CD4-positive, alpha-beta memory T cell (primary cell): ENCODE measurements around the gene NDUFAF5. TPM values are rescaled to one million over a fixed set of nuclear protein-coding genes. Genes with fewer than 3 reads are reported as not detected.

Source experiments
- CTCF ChIA-PET: fragments of 350-600 bp; sonication (Branson Sonifier 250); formaldehyde crosslinking; loops from one replicate; lab custom pipeline; 2021; ENCODE audit warnings: inconsistent platforms; ENCODE audit not compliant: partially characterized antibody; lab: Charles Lee
- POLR2A ChIA-PET: fragments of 350-600 bp; sonication (Branson Sonifier 250); formaldehyde crosslinking; loops from one replicate; lab custom pipeline; 2021; ENCODE audit not compliant: partially characterized antibody; lab: Charles Lee
- DNase-seq, 5 donors: peaks; one replicate each; pipeline versions ENCODE4 v3.0.0 to v3.0.0-alpha.2; 2020 to 2022; ENCODE audit warnings: mixed read lengths in 1 of 5
- H3K27ac ChIP-seq: one replicate; pipeline ENCODE4 v1.7.0; 2013; ENCODE audit warnings: low read depth, low read length
- H3K27me3 ChIP-seq: 2 replicates; pipeline ENCODE4 v1.7.0; 2013; ENCODE audit warnings: mild to moderate bottlenecking, low read length, moderate library complexity; ENCODE audit not compliant: insufficient read depth
- H3K36me3 ChIP-seq: 2 replicates; pipeline ENCODE4 v1.7.0; 2013; ENCODE audit warnings: mild to moderate bottlenecking, low read length, moderate library complexity; ENCODE audit not compliant: insufficient read depth
- H3K4me1 ChIP-seq: 2 replicates; pipeline ENCODE4 v1.7.0; 2013; ENCODE audit warnings: mild to moderate bottlenecking, low read length, moderate library complexity; ENCODE audit not compliant: insufficient read depth
- H3K4me3 ChIP-seq, 2 donors: one replicate each; pipeline ENCODE4 v1.7.0; 2013; ENCODE audit warnings: low read length in 2 of 2, mild to moderate bottlenecking in 1 of 2
- H3K9me3 ChIP-seq, 2 donors: one replicate each; pipeline ENCODE4 v1.7.0; 2013; ENCODE audit warnings: low read length in 2 of 2, control low read depth in 1 of 2; ENCODE audit not compliant: control insufficient read depth in 1 of 2
- H3K27ac Mint-ChIP-seq, 7 donors: one replicate each; pipeline ENCODE4 v1.8.0; 2020 to 2021; ENCODE audit warnings: mixed read lengths in 7 of 7, mild to moderate bottlenecking in 6 of 7, inconsistent platforms in 3 of 7, moderate library complexity in 3 of 7
- H3K27me3 Mint-ChIP-seq, 2 donors: one replicate each; pipeline ENCODE4 v1.8.0; 2020 to 2021; ENCODE audit warnings: mixed read lengths in 2 of 2
- H3K36me3 Mint-ChIP-seq, 2 donors: one replicate each; pipeline ENCODE4 v1.8.0; 2020 to 2021; ENCODE audit warnings: mixed read lengths in 2 of 2, inconsistent platforms in 1 of 2, mild to moderate bottlenecking in 1 of 2
- H3K4me1 Mint-ChIP-seq, 4 donors: one replicate each; pipeline ENCODE4 v1.8.0; 2020 to 2021; ENCODE audit warnings: mixed read lengths in 4 of 4, mild to moderate bottlenecking in 1 of 4
- H3K4me3 Mint-ChIP-seq, 8 donors: one replicate each; pipeline ENCODE4 v1.8.0; 2020 to 2021; ENCODE audit warnings: mixed read lengths in 8 of 8, mild to moderate bottlenecking in 7 of 8, moderate library complexity in 6 of 8, inconsistent platforms in 3 of 8
- H3K9me3 Mint-ChIP-seq, 8 donors: one replicate each; pipeline ENCODE4 v1.8.0; 2020 to 2021; ENCODE audit warnings: mixed read lengths in 8 of 8, mild to moderate bottlenecking in 5 of 8, inconsistent platforms in 3 of 8, moderate library complexity in 1 of 8
- intact Hi-C: fragments of 100-400 bp; cut with micrococcal nuclease; formaldehyde crosslinking; loops from one replicate; pipeline ENCODE4 v1.15.1; 2023
- polyA plus RNA-seq, 2 donors: library from polyadenylated mRNA; unstranded; fragments of 300-500 nt; fragmentation: Illumina TruSeq; gene quantifications; one replicate each; pipeline ENCODE4 v1.2.3, GENCODE V29; 2021
- total RNA-seq, 2 experiments: library from RNA; stranded (reverse); gene quantifications; one replicate each; pipeline ENCODE4 v1.2.3, GENCODE V29; 2021

The NDUFAF5 gene
- total and polyA plus RNA-seq, 4 experiments from 2014 or later = 4.0 to 26.8 (median 16.6) TPM

DNA sequence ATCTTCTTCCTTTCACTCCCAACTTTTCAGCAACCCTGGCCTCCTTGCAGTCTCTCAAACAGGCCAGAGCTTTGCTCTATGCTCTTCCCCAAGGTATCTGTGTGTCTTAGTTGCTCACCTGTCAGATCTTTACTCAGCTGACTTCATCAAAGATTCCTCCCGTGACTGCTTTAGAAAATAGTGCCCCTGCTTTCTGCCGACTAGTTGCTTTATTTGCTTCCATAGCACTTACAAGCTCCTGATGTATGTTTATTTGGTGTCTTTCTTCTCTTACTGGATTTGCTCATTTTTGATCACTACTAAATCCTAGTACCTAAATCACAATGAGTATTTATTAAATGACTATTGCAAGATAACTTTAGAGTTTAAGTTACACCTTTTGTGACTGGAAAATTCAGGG, 5.9 kb downstream of the NDUFAF5 start:
- Mint-ChIP-seq H3K36me3 (peaks cover 36 to 69% of the 10 kb centered on the region in 2 donors), H3K9me3 (no peaks in the 10 kb centered on the region), H3K27ac (peak overlapping the region in 3 of 7 donors; percentile 2 to 48 (median 32)), H3K27me3 (no peaks in the 10 kb centered on the region), H3K4me1 (peaks cover 23 to 36% (median 24%) of the 10 kb centered on the region in 4 donors), H3K4me3 (no peak overlapping the region)
- intact Hi-C loops = no loop called here
- Histone ChIP-seq H3K27me3 (no peaks in the 10 kb centered on the region), H3K36me3 (peaks cover 37% of the 10 kb centered on the region), H3K9me3 (no peaks in the 10 kb centered on the region), H3K4me1 (peaks cover 18% of the 10 kb centered on the region), H3K4me3 (no peak overlapping the region), H3K27ac (no peak overlapping the region)
- ChIA-PET POLR2A (no interaction called here), CTCF (interaction anchor here (1.5 kb wide), 1 partner anchor 19 kb away, joined by 8 read pairs; no protein-coding TSS in a partner anchor)
- no peak for DNase-seq

DNA sequence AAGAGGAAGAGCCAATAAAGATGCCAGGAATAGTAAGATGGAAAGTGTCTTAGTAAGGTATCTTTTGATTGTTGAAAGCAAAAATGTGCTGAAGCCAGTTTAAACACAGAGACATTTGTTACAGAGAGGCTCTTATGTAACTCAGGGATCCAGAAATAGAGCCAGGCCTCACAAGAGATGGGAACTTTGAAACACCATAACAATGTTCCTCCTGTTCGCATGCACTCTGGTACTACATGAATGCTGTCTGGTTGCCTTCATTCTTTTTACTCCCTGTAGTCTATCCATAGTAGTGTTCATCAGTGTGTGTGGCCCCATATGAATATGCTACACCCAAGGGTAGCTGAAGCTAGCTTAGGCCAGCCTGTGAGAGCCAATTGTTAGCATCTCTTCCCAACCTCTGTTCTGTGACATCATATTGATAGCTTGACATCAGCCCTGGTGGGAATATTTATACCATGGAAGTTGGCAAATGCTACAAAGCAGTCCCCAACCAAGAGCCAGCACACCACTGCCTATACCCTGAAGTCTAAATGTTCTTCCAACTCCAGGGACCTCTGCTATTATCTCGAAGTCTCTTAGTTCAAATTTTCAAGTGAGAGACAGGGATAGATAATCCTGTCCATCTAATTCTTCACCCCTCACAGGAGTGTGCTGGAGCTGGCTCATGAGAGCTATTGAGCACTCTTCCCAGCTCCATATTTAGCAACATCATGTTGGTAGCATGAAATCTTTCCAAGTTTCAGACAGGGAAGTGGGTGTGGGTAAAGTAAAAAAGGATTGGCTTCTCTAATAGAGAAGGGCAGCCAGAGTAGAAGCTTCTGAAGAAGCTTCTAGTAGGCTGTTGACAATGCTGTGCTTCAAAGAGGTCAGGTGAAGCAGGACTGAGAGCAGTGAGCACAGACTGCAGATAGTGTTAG, 7.0 kb downstream of the NDUFAF5 start:
- intact Hi-C loops = no loop called here

DNA sequence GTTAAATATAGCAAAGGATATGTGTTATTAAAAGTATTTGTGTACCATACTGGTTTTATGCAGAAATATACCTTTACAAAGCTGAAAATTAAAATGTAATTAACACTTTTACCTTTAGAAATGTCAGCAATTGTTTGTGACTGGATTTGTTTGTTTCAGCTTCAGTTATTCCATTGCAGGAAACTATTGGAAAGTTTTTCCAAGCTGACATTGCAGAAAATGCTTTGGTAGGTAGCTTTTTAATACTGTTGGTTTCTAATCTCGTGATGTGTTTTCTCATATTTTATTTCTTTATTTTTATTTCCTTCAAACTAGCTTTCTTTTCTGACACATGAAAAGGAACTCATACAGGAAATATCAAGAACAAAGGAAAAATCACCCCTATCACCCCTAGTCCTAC, 8.2 kb downstream of the NDUFAF5 start:
- H3K9me3 ChIP-seq = no peaks in the 10 kb centered on the region
- peaks cover 4 to 19% (median 9%) of the 10 kb centered on the region in 4 donors for H3K4me1 Mint-ChIP-seq
- no peak for DNase-seq
- no peak overlapping the region for H3K27ac Mint-ChIP-seq
- H3K27me3 ChIP-seq = no peaks in the 10 kb centered on the region
- H3K36me3 ChIP-seq = peaks cover 56% of the 10 kb centered on the region
- H3K27me3 Mint-ChIP-seq = no peaks in the 10 kb centered on the region
- no peak overlapping the region for H3K4me3 ChIP-seq
- H3K4me1 ChIP-seq = no peaks in the 10 kb centered on the region
- no peaks in the 10 kb centered on the region for H3K9me3 Mint-ChIP-seq
- intact Hi-C loops = no loop called here
- CTCF ChIA-PET = interaction anchor here (1.6 to 2.1 kb wide), 3 partner anchors 17 to 26 kb away, joined by 4 to 8 read pairs (median 7); no protein-coding TSS in a partner anchor
- no peak overlapping the region for H3K27ac ChIP-seq
- POLR2A ChIA-PET = no interaction called here
- no peak overlapping the region for H3K4me3 Mint-ChIP-seq
- H3K36me3 Mint-ChIP-seq = peaks cover 48 to 81% of the 10 kb centered on the region in 2 donors

More for the DNA sequence above, 7.0 kb downstream of the NDUFAF5 start:
- CTCF ChIA-PET = interaction anchor here (1.0 to 1.7 kb wide), 3 partner anchors 16 to 28 kb away, joined by 3 to 8 read pairs (median 4); no protein-coding TSS in a partner anchor
- no peaks in the 10 kb centered on the region for H3K27me3 Mint-ChIP-seq
- Histone ChIP-seq H3K27me3 (no peaks in the 10 kb centered on the region), H3K4me3 (no peak overlapping the region), H3K4me1 (peaks cover 7% of the 10 kb centered on the region), H3K9me3 (no peaks in the 10 kb centered on the region), H3K36me3 (peaks cover 47% of the 10 kb centered on the region), H3K27ac (no peak overlapping the region)
- DNase-seq = no peak
- POLR2A ChIA-PET = no interaction called here
- no peaks in the 10 kb centered on the region for H3K9me3 Mint-ChIP-seq
- H3K27ac Mint-ChIP-seq = peak overlapping the region in 4 of 7 donors; percentile 9 to 88 (median 80)
- peaks cover 12 to 25% (median 13%) of the 10 kb centered on the region in 4 donors for H3K4me1 Mint-ChIP-seq
- H3K36me3 Mint-ChIP-seq = peaks cover 44 to 77% of the 10 kb centered on the region in 2 donors
- no peak overlapping the region for H3K4me3 Mint-ChIP-seq

DNA sequence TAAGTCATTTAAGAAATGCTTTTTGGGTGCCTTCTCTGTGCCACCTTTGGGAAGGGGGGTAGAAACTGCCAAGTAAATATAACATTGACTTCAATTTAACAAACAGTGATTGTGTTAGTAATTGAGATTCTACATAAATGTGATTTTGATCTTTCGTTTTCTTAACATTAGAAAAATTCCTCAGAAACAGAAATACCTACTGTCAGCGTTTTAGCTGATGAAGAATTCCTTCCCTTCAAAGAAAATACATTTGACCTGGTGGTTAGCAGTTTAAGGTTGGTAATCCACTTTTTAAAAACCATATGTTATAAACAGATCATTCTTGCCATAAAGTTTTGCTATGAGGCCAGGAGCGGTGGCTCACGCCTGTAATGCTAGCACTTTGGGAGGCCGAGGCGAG, 9.8 kb downstream of the NDUFAF5 start:
- H3K36me3 Mint-ChIP-seq = peaks cover 52 to 90% of the 10 kb centered on the region in 2 donors
- peaks cover 5 to 19% (median 9%) of the 10 kb centered on the region in 4 donors for H3K4me1 Mint-ChIP-seq
- intact Hi-C loops = no loop called here
- H3K27ac Mint-ChIP-seq = no peak overlapping the region
- ChIA-PET POLR2A (interaction anchor here (0.6 kb wide), 1 partner anchor 213 kb away, joined by 4 read pairs; no protein-coding TSS in a partner anchor), CTCF (interaction anchor here (1.2 to 2.1 kb wide), 2 partner anchors 25 to 28 kb away, joined by 3 to 7 read pairs; no protein-coding TSS in a partner anchor)
- no peaks in the 10 kb centered on the region for H3K4me1 ChIP-seq
- no peak overlapping the region for H3K4me3 Mint-ChIP-seq
- no peaks in the 10 kb centered on the region for H3K27me3 Mint-ChIP-seq
- no peaks in the 10 kb centered on the region for H3K9me3 ChIP-seq
- H3K36me3 ChIP-seq = peaks cover 60% of the 10 kb centered on the region
- DNase-seq = no peak
- H3K27me3 ChIP-seq = no peaks in the 10 kb centered on the region
- H3K27ac ChIP-seq = no peak overlapping the region
- H3K4me3 ChIP-seq = no peak overlapping the region
- H3K9me3 Mint-ChIP-seq = no peaks in the 10 kb centered on the region

DNA sequence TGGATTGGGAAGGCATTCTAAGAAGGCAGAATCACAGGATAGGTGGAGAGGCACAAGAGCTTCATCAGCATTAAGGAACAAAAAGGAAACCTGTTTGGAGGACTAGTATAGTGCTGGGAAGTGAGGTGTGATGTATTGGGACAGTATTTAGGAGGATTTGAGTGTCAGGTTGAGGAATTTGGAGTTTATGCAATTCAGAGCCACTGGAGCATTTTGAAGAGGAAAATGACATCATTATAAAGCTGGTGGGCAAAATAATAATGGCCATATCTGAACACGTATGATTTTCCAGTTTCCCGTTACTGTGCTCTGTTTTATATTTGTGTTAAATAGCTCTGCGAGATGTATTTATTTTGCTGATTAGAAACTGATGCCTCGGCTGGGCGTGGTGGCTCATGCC, 14.2 kb downstream of the NDUFAF5 start:
- Histone ChIP-seq H3K4me3 (no peak overlapping the region), H3K27ac (no peak overlapping the region), H3K27me3 (no peaks in the 10 kb centered on the region), H3K4me1 (no peaks in the 10 kb centered on the region), H3K36me3 (peaks cover 68% of the 10 kb centered on the region), H3K9me3 (no peaks in the 10 kb centered on the region)
- H3K27me3 Mint-ChIP-seq = no peaks in the 10 kb centered on the region
- no peak for DNase-seq
- no peaks in the 10 kb centered on the region for H3K9me3 Mint-ChIP-seq
- POLR2A ChIA-PET = interaction anchor here (0.8 kb wide), 1 partner anchor 13 kb away, joined by 3 read pairs; no protein-coding TSS in a partner anchor
- intact Hi-C loops = no loop called here
- CTCF ChIA-PET = interaction anchor here (1.8 to 4.7 kb wide), 2 partner anchors 21 to 27 kb away, joined by 8 to 18 read pairs; no protein-coding TSS in a partner anchor
- no peak overlapping the region for H3K4me3 Mint-ChIP-seq
- peaks cover 0 to 9% (median 8%) of the 10 kb centered on the region in 4 donors for H3K4me1 Mint-ChIP-seq
- peak overlapping the region in 4 of 7 donors; percentile 46 to 82 (median 64) for H3K27ac Mint-ChIP-seq
- H3K36me3 Mint-ChIP-seq = peaks cover 44 to 84% of the 10 kb centered on the region in 2 donors

DNA sequence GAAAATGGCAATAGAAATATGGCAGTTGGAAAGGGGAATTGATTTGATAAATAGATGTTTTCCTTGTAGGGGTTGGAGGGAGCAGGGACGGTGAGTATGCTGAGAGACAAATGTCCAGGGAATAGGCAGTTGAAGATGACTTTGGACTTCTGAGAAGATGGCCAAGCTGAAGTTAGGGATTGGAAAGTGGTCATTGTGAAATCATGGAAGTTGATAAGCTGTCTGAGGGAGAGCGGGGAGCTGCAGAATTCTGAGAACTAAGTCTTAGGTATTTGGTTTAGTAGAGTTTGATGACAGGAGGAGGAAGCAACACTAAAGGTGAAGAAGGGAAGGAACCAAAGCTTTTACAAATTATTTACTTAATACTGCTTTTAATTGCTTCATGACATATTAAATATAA, 15.1 kb downstream of the NDUFAF5 start:
- Mint-ChIP-seq H3K4me1 (peaks cover 0 to 9% (median 8%) of the 10 kb centered on the region in 4 donors), H3K27ac (peak overlapping the region in 4 of 7 donors; percentile 9 to 82 (median 26)), H3K9me3 (no peaks in the 10 kb centered on the region), H3K27me3 (no peaks in the 10 kb centered on the region), H3K36me3 (peaks cover 44 to 84% of the 10 kb centered on the region in 2 donors), H3K4me3 (peak overlapping the region in 1 of 8 donors; percentile 45)
- Histone ChIP-seq H3K4me1 (no peaks in the 10 kb centered on the region), H3K27me3 (no peaks in the 10 kb centered on the region), H3K36me3 (peaks cover 61% of the 10 kb centered on the region), H3K9me3 (no peaks in the 10 kb centered on the region), H3K27ac (no peak overlapping the region), H3K4me3 (no peak overlapping the region)
- no peak for DNase-seq
- intact Hi-C loops = no loop called here
- ChIA-PET CTCF (interaction anchor here (0.7 to 1.2 kb wide), 3 partner anchors 11 to 20 kb away, joined by 3 to 5 read pairs (median 4); no protein-coding TSS in a partner anchor), POLR2A (no interaction called here)

DNA sequence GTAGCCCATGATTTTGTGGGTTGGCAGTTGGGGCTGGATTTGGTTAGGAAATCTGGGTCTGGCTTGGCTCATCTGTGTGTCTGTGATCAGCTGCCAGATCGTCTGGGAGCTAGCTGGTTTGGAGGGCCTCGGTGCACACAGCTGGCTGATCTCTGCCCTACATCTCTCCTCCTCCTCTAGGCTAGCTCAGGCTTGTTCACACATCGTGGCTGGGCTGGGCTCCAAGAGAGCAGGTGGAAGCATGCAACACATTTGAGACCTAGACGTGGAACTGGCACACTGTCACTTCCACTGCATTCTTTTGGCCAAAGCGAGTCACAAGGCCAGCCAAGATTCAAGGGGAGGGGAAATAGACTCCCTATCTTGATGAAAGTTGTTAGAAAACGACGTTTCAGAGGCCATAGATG, 15.9 kb downstream of the NDUFAF5 start:
- no peak overlapping the region for H3K27ac Mint-ChIP-seq
- Histone ChIP-seq H3K9me3 (no peaks in the 10 kb centered on the region), H3K36me3 (peaks cover 53% of the 10 kb centered on the region), H3K4me3 (no peak overlapping the region), H3K27ac (no peak overlapping the region), H3K27me3 (no peaks in the 10 kb centered on the region), H3K4me1 (no peaks in the 10 kb centered on the region)
- DNase-seq = no peak
- intact Hi-C loops = no loop called here
- POLR2A ChIA-PET = no interaction called here
- H3K4me1 Mint-ChIP-seq = peaks cover 0 to 9% (median 8%) of the 10 kb centered on the region in 4 donors
- CTCF ChIA-PET = interaction anchor here (0.7 to 1.2 kb wide), 3 partner anchors 12 to 19 kb away, joined by 3 to 5 read pairs (median 4); no protein-coding TSS in a partner anchor
- H3K36me3 Mint-ChIP-seq = peaks cover 44 to 80% of the 10 kb centered on the region in 2 donors
- no peaks in the 10 kb centered on the region for H3K9me3 Mint-ChIP-seq
- H3K27me3 Mint-ChIP-seq = no peaks in the 10 kb centered on the region
- H3K4me3 Mint-ChIP-seq = no peak overlapping the region
